ENCODE data around the gene WDR72.
"Not testable (repeated sequence)": the region's sequence is repeated elsewhere in the genome, so short reads cannot be mapped to it uniquely, and the experiment has no call there.

WDR72 gene

GRCh38 chr15:53709821-53710220 is 49.6 kb downstream of the WDR72 start (continued):
- TF ChIP-seq BACH2 (CRISPR knock-in tag; IDR thresholded peaks at IDR 0.05; ENCODE audit: borderline replicate concordance): no peak

- no peak for TF ChIP-seq ZC3H10 (CRISPR knock-in tag; IDR thresholded peaks at IDR 0.05)
- no peak for TF ChIP-seq RARB (CRISPR knock-in tag; IDR thresholded peaks at IDR 0.05)
- no peak for TF ChIP-seq TOX (CRISPR knock-in tag; IDR thresholded peaks at IDR 0.05; ENCODE audit: borderline replicate concordance)
- no peak for TF ChIP-seq ARNTL (CRISPR knock-in tag; IDR thresholded peaks at IDR 0.05; ENCODE audit: borderline replicate concordance, low read depth)
- TF ChIP-seq CSRNP3 (CRISPR knock-in tag; IDR thresholded peaks at IDR 0.05): no peak
- TF ChIP-seq GLIS3 (CRISPR knock-in tag; IDR thresholded peaks at IDR 0.05): no peak
- TF ChIP-seq CREB5 (CRISPR knock-in tag; IDR thresholded peaks at IDR 0.05; ENCODE audit: low read depth): no peak
- no peak for TF ChIP-seq ISL1 (CRISPR knock-in tag; IDR thresholded peaks at IDR 0.05)
- TF ChIP-seq CSDC2 (CRISPR knock-in tag; IDR thresholded peaks at IDR 0.05): no peak
- TF ChIP-seq ZFP3 (CRISPR knock-in tag; IDR thresholded peaks at IDR 0.05): no peak
- TF ChIP-seq TSHZ2 (CRISPR knock-in tag; IDR thresholded peaks at IDR 0.05): no peak
- no peak for TF ChIP-seq ESRRG (CRISPR knock-in tag; IDR thresholded peaks at IDR 0.05)
- TF ChIP-seq ZNF565 (CRISPR knock-in tag; conservative IDR thresholded peaks at IDR 0.05; ENCODE audit: low read depth): no peak
- no peak for TF ChIP-seq ZNF70 (CRISPR knock-in tag; IDR thresholded peaks at IDR 0.05)
- TF ChIP-seq ZFP30 (CRISPR knock-in tag; IDR thresholded peaks at IDR 0.05): no peak
- no peak for TF ChIP-seq TCF4 (CRISPR knock-in tag; IDR thresholded peaks at IDR 0.05; ENCODE audit: borderline replicate concordance)
- ATAC-seq: no peak
These were observed 64.1 kb downstream of the WDR72 start for GRCh38 chr15:53695365-53695764.

GRCh38 chr15:53694476-53694874 is 65.0 kb downstream of the WDR72 start:
- ATAC-seq: no peak
- TF ChIP-seq OSR1 (CRISPR knock-in tag; IDR thresholded peaks at IDR 0.05): no peak
- no peak for TF ChIP-seq ZNF565 (CRISPR knock-in tag; conservative IDR thresholded peaks at IDR 0.05; ENCODE audit: low read depth)
- TF ChIP-seq ZFP3 (CRISPR knock-in tag; IDR thresholded peaks at IDR 0.05): no peak
- no peak for TF ChIP-seq ZC3H10 (CRISPR knock-in tag; IDR thresholded peaks at IDR 0.05)

- TF ChIP-seq ZC3H10 (CRISPR knock-in tag; IDR thresholded peaks at IDR 0.05) (no peak), PPARA (CRISPR knock-in tag; IDR thresholded peaks at IDR 0.05; ENCODE audit: borderline replicate concordance) (no peak), CREB5 (CRISPR knock-in tag; IDR thresholded peaks at IDR 0.05; ENCODE audit: low read depth) (no peak), SNAI2 (CRISPR knock-in tag; IDR thresholded peaks at IDR 0.05) (no peak), TCF4 (CRISPR knock-in tag; IDR thresholded peaks at IDR 0.05; ENCODE audit: borderline replicate concordance) (no peak), PATZ1 (CRISPR knock-in tag; IDR thresholded peaks at IDR 0.05; ENCODE audit: borderline replicate concordance) (no peak), GLIS3 (CRISPR knock-in tag; IDR thresholded peaks at IDR 0.05) (no peak), ZFP30 (CRISPR knock-in tag; IDR thresholded peaks at IDR 0.05) (no peak), ZNF565 (CRISPR knock-in tag; conservative IDR thresholded peaks at IDR 0.05; ENCODE audit: low read depth) (no peak), ZNF70 (CRISPR knock-in tag; IDR thresholded peaks at IDR 0.05) (no peak), ZFP3 (CRISPR knock-in tag; IDR thresholded peaks at IDR 0.05) (no peak)
- no peak for ATAC-seq
These were observed 65.6 kb downstream of the WDR72 start for GRCh38 chr15:53693729-53694475.

GRCh38 chr15:53684162-53684561 is 75.3 kb downstream of the WDR72 start:
- ATAC-seq: not testable (repeated sequence)

Data from SK-N-SH treated with all-trans-retinoic acid at 6 μM for 48 hours (cell line).